Measurements from ENCODE around the gene PTPN3.
A peak's percentile ranks its signal among the peaks of the same experiment; 100 is the strongest.

Gene PTPN3

DNA sequence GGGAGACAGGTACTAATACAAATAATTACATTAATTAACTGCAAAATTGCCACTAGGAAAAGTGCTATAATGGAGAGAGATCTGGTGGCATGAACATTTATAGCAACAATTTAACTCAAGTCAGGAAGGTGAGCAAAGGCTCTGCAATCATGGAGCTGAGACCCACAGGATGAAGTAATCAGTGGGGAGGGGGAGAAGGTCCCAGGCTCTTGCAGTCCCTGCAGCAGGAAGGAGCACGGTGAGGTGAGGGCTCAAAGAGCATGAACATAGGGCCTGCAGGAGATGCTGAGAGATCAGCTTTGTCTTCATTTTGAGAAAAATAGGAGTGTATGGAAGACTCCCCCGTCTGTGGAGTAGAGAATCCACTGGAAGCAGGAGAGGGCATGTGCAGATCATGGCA lies 6.5 kb downstream of the PTPN3 start:
- ATAC-seq (no peak), DNase-seq (ENCODE audit: low spot score in 2 of 2) (no peak)
- Mint-ChIP-seq H3K4me1 (no peaks in the 10 kb centered on the region), H3K27ac (no peak overlapping the region), H3K36me3 (no peaks in the 10 kb centered on the region), H3K4me3 (no peak overlapping the region), H3K9me3 (no peaks in the 10 kb centered on the region)

DNA sequence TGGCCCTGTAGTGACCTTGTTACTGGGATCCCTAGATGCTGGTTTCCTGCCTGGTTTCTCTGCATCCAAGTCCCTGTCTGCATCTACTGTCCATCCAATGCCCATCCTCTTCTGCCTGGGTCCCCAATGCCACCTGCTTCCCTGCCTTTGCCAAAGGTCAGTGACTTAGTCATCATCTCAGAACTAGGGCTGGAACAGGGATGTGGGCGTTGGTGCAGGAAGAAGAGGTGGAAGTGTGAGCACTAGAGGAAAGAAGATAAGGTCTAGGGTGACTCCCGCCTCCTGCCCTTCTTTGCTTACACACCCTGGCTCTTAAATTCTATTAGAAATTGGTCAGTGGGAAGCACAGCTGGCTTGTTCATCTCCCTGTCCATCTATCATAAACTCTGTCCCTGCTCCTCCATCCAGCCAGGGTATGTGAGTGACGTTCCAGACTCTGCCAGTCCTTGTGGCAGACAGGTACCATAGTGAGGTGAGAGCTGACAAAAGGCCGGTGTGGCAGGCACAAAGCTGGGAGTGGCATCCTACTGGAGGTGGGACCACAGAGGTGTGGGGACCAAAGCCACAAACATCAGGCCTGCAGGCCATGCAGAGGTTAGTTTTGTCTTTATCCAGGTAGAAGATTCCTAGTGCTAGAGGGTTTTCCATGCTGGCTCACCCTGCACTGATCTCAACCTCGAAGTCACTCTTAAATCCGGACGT lies 9.2 kb downstream of the PTPN3 start:
- Mint-ChIP-seq H3K4me3 (no peak overlapping the region), H3K9me3 (no peaks in the 10 kb centered on the region), H3K27ac (no peak overlapping the region), H3K36me3 (no peaks in the 10 kb centered on the region), H3K4me1 (no peaks in the 10 kb centered on the region)
- ATAC-seq (no peak), DNase-seq (ENCODE audit: low spot score in 2 of 2) (no peak)

DNA sequence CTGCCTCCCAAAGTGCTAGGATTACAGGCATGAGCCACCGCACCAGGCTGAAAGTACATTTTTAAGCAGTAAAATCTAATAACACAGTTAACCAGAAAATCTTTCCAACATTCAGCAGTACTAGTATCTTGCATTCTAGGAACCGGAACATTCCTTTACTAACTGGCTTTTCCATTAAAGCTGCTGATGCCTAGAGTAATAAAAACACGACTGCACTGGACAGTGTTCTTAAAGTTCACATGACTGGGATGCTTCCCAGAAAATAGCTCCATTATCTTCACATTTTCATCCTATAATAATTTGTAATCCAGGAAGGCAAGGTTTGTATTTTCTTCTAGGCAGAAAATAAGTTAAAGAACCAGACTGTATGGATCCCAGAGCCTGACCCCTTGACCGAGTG lies 9.8 kb downstream of the PTPN3 start:
- no peaks in the 10 kb centered on the region for H3K4me1 Mint-ChIP-seq
- DNase-seq (ENCODE audit: low spot score in 2 of 2) = no peak
- H3K9me3 Mint-ChIP-seq = no peaks in the 10 kb centered on the region
- no peak overlapping the region for H3K27ac Mint-ChIP-seq
- no peak overlapping the region for H3K4me3 Mint-ChIP-seq
- H3K36me3 Mint-ChIP-seq = no peaks in the 10 kb centered on the region
- no peak for ATAC-seq

DNA sequence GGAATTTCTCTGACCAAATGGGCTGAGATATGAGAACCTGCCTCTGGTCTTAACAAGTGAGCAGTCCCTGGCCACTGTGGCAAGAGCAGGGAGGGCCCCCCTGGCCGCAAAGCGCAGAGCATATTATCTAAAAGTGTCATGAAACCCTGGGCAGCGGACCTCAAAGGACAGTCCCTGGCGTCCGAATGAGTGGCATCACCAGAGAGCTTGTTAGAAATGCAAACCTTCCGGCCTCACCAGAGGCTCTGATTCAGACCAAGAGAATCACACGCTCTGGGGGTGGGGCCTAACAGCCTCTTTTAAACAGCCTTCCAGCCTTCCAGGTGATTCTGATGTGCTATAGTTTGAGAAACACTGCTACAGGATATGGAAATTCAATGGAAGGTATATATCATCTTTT lies 10.9 kb downstream of the PTPN3 start:
- no peaks in the 10 kb centered on the region for H3K9me3 Mint-ChIP-seq
- no peak overlapping the region for H3K4me3 Mint-ChIP-seq
- DNase-seq (ENCODE audit: low spot score in 2 of 2) = no peak
- peaks cover 6% of the 10 kb centered on the region for H3K4me1 Mint-ChIP-seq
- ATAC-seq = no peak
- no peaks in the 10 kb centered on the region for H3K36me3 Mint-ChIP-seq
- no peak overlapping the region for H3K27ac Mint-ChIP-seq

DNA sequence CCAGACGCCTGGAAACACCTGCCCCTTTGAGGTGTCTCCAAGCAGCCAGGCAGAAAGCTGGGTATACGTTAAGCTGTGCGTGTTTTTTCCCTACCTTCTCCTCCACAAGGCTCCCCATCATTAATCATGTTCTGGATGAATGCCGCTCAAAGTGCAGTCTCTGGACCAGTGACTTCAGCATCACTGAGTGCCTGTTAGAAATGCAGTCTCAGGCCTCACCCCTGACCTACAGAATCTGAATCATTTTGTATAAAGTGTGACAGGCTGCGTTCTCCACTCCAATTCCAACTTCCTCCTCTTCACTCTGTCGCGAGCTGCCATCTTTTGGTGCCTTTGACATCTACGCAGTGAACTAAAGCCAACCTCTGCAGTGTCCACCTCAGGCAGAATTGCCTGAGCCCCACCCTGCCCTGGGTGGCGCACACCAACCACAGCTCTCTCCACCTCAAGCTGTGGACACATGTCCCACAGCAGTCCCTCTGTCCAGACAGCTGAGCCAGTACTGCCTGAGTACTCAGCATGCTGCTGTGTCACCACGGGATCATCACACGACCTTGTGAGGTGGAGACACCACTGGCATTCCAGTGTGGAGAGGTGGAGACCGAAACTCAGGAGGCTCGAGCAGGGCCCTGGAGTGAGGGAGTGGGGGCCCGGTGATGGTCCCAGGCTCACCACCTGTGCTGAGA lies 14.2 kb downstream of the PTPN3 start:
- Mint-ChIP-seq H3K27ac (no peak overlapping the region), H3K36me3 (no peaks in the 10 kb centered on the region), H3K9me3 (no peaks in the 10 kb centered on the region), H3K4me1 (peaks cover 6% of the 10 kb centered on the region), H3K4me3 (no peak overlapping the region)
- DNase-seq (ENCODE audit: low spot score in 2 of 2) (no peak), ATAC-seq (no peak)

DNA sequence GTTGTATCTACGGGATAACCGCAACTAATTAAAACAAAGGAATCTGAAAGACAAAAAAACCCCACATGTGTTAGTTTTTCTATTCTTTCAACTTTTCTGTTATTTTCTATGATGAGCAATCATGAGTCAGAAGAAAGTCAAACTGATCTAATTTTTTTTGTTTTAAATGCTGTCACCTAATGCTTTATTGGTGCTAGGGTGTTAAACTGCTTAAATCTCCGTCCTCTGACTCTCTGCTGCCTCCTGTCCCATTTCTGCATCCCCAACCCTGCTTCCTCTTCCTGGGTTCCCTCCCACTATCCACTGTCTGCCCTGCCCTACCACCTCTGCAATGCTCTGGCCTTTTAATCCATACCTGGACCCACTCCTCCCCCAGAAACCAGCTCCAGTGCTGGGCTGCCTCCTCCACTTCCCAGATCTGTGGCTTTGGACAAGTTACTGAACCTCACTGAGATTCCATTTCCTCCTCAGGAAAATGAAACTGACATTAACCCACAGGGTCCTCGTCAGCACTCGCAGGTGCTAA lies 15.7 kb downstream of the PTPN3 start:
- H3K9me3 Mint-ChIP-seq = no peaks in the 10 kb centered on the region
- no peak for DNase-seq (ENCODE audit: low spot score in 2 of 2)
- no peak overlapping the region for H3K4me3 Mint-ChIP-seq
- ATAC-seq = no peak
- H3K27ac Mint-ChIP-seq = no peak overlapping the region
- H3K36me3 Mint-ChIP-seq = no peaks in the 10 kb centered on the region
- H3K4me1 Mint-ChIP-seq = peaks cover 6% of the 10 kb centered on the region

DNA sequence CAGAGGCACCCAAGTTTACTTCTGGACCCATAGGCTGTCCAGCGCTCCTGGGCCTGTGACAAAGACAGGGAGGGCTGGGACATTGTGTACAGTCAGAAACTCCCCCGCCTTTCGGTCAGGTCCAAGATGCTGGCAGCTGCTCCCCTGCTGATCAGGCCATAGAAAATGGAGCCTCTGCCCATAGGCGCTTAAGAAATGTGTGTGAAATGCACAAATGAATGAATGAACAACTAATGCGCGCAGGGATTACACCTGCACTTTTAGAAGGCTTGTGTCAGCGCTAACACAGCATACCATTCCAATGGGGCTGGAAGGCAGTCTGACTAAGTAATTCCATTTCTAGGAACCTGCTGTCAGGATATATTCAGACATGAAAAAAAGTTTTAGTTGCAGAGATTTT lies 16.3 kb downstream of the PTPN3 start:
- no peaks in the 10 kb centered on the region for H3K9me3 Mint-ChIP-seq
- H3K27ac Mint-ChIP-seq = no peak overlapping the region
- no peak for DNase-seq (ENCODE audit: low spot score in 2 of 2)
- H3K4me3 Mint-ChIP-seq = no peak overlapping the region
- H3K36me3 Mint-ChIP-seq = no peaks in the 10 kb centered on the region
- no peak for ATAC-seq
- peaks cover 6% of the 10 kb centered on the region for H3K4me1 Mint-ChIP-seq

DNA sequence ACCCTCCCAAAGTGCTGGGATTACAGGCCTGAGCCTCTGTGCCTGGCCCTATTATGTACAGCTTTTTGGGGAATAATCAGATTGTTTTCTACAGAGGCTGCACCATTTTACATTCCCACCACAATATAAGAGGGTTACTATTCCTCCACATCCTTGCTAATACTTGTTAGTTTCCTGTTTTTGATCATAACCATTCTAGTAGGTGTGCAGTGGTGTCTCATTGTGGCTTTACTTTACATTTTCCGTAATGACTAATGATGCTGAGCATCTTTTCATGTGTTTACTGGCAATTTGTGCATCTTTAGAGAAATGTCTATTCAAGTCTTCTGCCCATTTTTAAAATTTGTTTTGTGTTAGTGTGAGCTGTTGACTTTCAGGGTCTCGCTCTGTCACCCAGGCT lies 18.3 kb downstream of the PTPN3 start:
- peaks cover 6% of the 10 kb centered on the region for H3K4me1 Mint-ChIP-seq
- H3K4me3 Mint-ChIP-seq = no peak overlapping the region
- no peak overlapping the region for H3K27ac Mint-ChIP-seq
- DNase-seq (ENCODE audit: low spot score in 2 of 2) (no peak), ATAC-seq (peak; percentile 47)
- no peaks in the 10 kb centered on the region for H3K36me3 Mint-ChIP-seq
- no peaks in the 10 kb centered on the region for H3K9me3 Mint-ChIP-seq

DNA sequence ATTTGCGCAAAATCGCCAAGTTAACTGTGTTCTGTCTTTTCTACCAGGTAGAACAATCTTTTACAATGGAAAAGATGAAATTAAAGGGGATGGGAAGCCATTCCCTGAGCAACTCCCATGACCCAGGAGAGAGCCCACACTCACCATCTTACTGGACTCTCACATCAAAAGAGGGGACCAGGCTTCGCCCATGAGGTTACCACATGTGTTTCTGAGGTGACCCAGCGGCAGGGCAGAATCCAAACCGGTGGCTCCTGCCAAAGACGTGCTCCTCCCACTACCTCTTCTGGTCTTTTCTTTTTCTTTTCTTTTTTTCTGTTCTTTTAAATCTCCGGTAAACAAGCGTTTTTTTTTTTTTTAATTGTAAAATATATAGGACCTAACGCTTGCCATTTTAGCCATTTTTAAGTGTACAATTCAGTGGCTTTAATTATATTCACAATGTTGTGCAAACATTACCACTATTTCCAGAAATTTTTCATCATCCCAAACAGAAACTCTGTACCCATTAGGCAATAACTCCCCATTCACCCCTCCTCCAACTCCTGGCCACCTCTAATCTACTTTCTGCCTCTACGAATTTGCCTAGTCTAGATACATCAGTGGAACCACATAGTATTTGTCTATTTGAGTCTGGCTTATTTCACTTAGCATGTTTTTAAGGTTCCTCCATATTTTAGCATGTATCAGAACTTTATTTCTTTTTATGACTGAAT lies 19.3 kb downstream of the PTPN3 start:
- no peaks in the 10 kb centered on the region for H3K36me3 Mint-ChIP-seq
- no peaks in the 10 kb centered on the region for H3K9me3 Mint-ChIP-seq
- no peak overlapping the region for H3K27ac Mint-ChIP-seq
- no peak overlapping the region for H3K4me3 Mint-ChIP-seq
- ATAC-seq (no peak), DNase-seq (ENCODE audit: low spot score in 2 of 2) (no peak)
- peaks cover 6% of the 10 kb centered on the region for H3K4me1 Mint-ChIP-seq

DNA sequence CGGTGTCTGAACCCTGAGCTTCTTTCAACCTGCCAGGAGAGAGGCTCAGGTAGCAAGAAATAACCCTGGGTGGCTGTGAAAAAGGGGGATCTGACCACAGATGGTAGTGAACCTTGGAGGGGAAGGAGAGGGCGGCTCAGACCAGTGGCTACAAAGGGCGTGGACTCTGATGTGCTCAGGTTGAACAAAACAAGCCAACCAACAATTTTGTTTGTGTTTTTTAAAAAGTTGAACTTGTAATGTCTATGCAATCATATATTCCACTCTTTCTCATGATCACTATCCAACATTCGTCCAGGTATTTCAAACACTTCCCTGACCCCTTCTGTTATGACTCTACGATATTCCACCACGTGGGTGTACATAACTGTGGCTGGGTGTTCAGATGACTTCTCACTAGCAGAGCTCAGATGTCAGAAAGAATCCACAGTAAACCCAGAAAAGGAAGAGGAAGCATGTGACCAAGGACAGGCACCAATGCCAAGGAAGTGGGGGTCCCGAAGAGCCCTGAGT lies 20.0 kb downstream of the PTPN3 start:
- Mint-ChIP-seq H3K4me3 (no peak overlapping the region), H3K27ac (no peak overlapping the region), H3K36me3 (no peaks in the 10 kb centered on the region), H3K4me1 (peaks cover 6% of the 10 kb centered on the region), H3K9me3 (no peaks in the 10 kb centered on the region)
- DNase-seq (ENCODE audit: low spot score in 2 of 2) (no peak), ATAC-seq (no peak)

DNA sequence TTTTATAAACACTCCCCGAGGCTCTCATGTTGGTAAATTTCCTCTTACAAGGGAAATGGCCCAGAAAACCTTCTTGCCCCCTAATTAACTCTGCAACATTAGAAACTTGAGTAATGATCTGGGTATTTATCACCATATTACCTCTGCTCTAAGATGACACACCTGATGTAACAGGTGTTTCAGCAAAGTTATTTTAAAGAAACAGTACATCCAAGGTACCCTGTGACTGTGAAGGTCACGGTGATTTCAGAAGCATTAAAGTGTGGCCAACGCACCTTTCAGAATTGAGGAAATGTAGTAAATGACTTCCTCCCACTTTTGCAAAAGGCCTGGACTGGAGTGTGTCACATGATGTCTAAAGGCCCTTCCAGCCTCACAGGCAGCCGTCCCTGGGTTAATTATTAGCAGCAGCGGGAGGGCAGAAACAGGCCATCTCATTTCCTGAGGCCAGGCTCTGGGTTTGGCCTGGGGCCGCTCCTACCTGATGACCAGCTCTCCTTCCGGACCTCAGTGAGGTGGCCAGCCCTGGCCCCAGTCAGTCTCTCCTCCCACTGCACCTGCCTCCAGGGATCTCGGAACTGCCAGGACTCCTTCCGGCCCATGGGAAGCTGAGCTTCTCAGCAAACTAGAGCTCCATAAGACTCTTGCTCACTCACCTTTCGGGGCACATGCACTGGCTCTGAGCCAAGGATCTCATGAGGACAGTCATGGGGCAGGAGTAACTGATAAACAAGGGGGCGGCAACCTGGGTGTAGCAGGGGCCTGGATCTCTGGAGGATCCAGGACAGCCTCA lies 20.7 kb downstream of the PTPN3 start:
- Mint-ChIP-seq H3K27ac (no peak overlapping the region), H3K9me3 (no peaks in the 10 kb centered on the region), H3K4me3 (no peak overlapping the region), H3K4me1 (peaks cover 2% of the 10 kb centered on the region), H3K36me3 (no peaks in the 10 kb centered on the region)
- ATAC-seq (no peak), DNase-seq (ENCODE audit: low spot score in 2 of 2) (no peak)

DNA sequence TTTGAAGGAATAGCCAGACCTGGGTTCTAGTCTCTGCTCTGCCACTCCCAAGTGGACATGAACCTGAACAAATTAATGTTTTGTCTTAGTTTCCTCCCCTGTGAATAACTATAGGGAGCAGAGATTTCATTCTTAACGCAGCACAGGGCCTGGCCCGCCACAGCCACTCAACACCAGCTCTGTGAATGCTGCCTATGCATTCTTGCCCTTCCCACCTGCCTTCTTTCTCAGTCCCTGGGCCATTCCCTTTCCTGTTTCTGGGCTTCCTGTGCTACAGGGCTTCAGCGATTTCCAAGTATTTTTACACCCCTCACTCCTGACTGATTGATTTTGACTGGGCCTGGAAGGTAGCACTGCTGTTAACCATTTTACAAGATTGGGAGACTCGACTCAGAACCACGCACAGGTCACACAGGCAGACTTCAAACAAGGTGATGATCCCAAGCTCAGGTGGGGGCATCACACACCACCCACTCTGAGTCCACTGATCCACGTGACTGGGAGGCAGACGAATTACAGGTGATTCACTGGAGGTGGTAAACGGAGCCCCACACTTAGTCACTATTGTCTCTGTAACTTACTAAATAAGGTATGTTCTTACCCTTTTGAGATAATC lies 21.4 kb downstream of the PTPN3 start:
- Mint-ChIP-seq H3K4me3 (no peak overlapping the region), H3K27ac (no peak overlapping the region), H3K36me3 (no peaks in the 10 kb centered on the region), H3K4me1 (no peaks in the 10 kb centered on the region), H3K9me3 (no peaks in the 10 kb centered on the region)
- no peak for ATAC-seq
- DNase-seq (ENCODE audit: low spot score in 2 of 2) = no peak

DNA sequence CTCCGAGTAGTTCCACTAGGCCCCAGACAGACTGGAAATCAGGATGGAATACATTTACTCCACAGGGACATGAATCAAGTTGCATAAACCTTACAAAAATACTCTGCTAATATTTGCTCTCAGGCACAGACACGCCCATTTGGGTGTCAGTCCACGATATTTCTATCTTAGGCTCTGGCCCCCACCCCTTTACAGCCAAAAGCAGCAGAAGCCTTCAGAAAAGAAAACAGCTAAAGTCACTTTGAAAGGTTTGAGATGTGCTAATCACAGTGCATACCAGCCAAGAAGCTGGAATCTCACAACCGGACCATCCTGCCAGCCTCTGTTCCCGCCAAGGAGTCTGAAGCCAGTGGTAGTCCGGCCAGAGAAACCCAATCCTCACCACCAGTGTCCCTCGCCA lies 22.6 kb downstream of the PTPN3 start:
- DNase-seq (ENCODE audit: low spot score in 2 of 2) (no peak), ATAC-seq (no peak)
- Mint-ChIP-seq H3K36me3 (no peaks in the 10 kb centered on the region), H3K4me3 (no peak overlapping the region), H3K4me1 (no peaks in the 10 kb centered on the region), H3K27ac (no peak overlapping the region), H3K9me3 (no peaks in the 10 kb centered on the region)

DNA sequence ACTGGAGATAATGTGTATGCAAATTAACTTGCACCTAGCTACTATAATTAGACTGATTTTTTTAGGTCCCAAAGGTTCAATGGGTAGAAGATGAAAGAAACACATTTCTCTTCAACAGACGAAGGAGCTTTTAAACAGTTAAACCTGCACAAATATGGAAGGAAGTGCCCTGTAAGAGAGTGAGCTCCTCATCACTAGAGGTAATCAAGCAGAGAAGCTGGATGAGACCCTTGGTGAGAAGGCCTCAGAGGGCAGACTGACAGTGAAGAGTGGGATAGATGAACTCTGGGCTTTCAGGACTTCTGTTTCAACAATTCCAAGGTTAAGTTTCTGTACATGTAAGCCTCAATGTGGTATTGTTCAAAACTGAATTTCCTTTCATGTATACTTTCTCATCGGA lies 23.2 kb downstream of the PTPN3 start:
- Mint-ChIP-seq H3K4me1 (no peaks in the 10 kb centered on the region), H3K27ac (no peak overlapping the region), H3K4me3 (no peak overlapping the region), H3K9me3 (no peaks in the 10 kb centered on the region), H3K36me3 (no peaks in the 10 kb centered on the region)
- no peak for DNase-seq (ENCODE audit: low spot score in 2 of 2)
- no peak for ATAC-seq

DNA sequence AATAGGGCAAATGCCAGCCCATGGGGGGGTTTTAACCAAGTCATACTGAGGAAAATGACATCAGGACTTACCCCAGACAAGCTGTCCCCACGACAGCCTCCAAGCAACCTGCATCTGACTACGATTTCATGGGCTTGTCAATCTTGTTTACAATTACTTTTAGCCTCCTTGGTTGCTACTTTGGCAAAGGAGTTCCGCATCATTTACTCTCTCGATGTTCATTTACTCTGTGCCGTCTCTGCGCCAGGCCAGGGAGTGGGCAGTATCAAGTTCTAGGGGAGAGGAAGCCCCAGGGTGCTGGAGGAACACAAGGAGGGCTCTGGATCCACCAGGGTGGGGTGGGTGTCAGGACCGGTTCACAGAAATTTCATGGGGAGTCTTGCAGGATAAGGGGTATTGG lies 23.9 kb downstream of the PTPN3 start:
- DNase-seq (ENCODE audit: low spot score in 2 of 2) (no peak), ATAC-seq (no peak)
- H3K4me1 Mint-ChIP-seq = no peaks in the 10 kb centered on the region
- H3K36me3 Mint-ChIP-seq = no peaks in the 10 kb centered on the region
- no peaks in the 10 kb centered on the region for H3K9me3 Mint-ChIP-seq
- H3K27ac Mint-ChIP-seq = no peak overlapping the region
- no peak overlapping the region for H3K4me3 Mint-ChIP-seq

Measured in stimulated activated effector memory CD8-positive, alpha-beta T cell treated with anti-CD3 and anti-CD28 coated beads, Interleukin-12 subunit alpha, Interleukin-12 subunit beta, amount 100 ng/mL, for 72 hours (primary cell).